Thyroid gland (tissue), 4 donors: ENCODE data around the gene SNAP91. TPM values are rescaled to one million over a fixed set of nuclear protein-coding genes. Genes with fewer than 3 reads are reported as not detected.

Experiments
- DNase-seq, 2 donors: peaks; one replicate each; pipeline ENCODE4 v3.0.0-alpha.2; 2019
- H3K27ac ChIP-seq, 3 donors: fragments of 200-600 bp; sonication (generic); 1 replicate in 2 of 3; 2 replicates in 1 of 3; pipeline ENCODE4 v1.5.1; 2016 to 2019; ENCODE audit warnings: mild to moderate bottlenecking in 1 of 3, moderate library complexity in 1 of 3
- H3K27me3 ChIP-seq: fragments of 200-600 bp; sonication (generic); one replicate; pipeline ENCODE4 v1.5.1; 2019
- H3K36me3 ChIP-seq, 2 donors: fragments of 200-600 bp; sonication (generic); one replicate each; pipeline ENCODE4 v1.5.1; 2016 to 2019
- H3K4me1 ChIP-seq, 2 donors: fragments of 200-600 bp; sonication (generic); one replicate each; pipeline ENCODE4 v1.5.1; 2017 to 2019
- H3K4me3 ChIP-seq, 3 donors: fragments of 200-600 bp; sonication (generic); replicated peaks in 1 of 3; 1 replicate in 2 of 3; 2 replicates in 1 of 3; pipeline ENCODE4 v1.5.1; 2016; ENCODE audit warnings: mild to moderate bottlenecking in 1 of 3
- H3K9me3 ChIP-seq: fragments of 200-600 bp; sonication (generic); one replicate; pipeline ENCODE4 v1.5.1; 2017
- POLR2A ChIP-seq, 2 donors: fragments of 450-650 bp; IDR thresholded peaks; one replicate each; pipeline ENCODE4 v1.6.1; 2017; ENCODE audit warnings: antibody characterized with exemption in 2 of 2, mild to moderate bottlenecking in 2 of 2, moderate library complexity in 1 of 2
- WGBS, 2 donors: methylation state at CpG; one replicate each; pipeline ENCODE4 v1.1.5; 2017; 5-methylcytosine and 5-hydroxymethylcytosine counted together
- intact Hi-C: fragments of 100-400 bp; cut with DNase I; formaldehyde crosslinking; loops from one replicate; pipeline ENCODE4 v1.15.1; 2023
- total RNA-seq, 4 donors: library from RNA; depleted of rRNA; stranded (reverse); fragments of >200 nt; gene quantifications; one replicate each; pipeline ENCODE4 v1.2.3, GENCODE V29; 2016
- TF ChIP-seq, protein P1 (sequence below), 6 experiments: fragments of 200-600 bp in 3 of 6; fragments of 450-650 bp in 3 of 6; sonication (generic) in 3 of 6; IDR thresholded peaks; one replicate each; pipeline ENCODE4 v1.5.1; 2016 to 2019; ENCODE audit warnings: antibody characterized with exemption in 6 of 6, mild to moderate bottlenecking in 2 of 6, inconsistent platforms in 1 of 6, moderate library complexity in 1 of 6

The SNAP91 gene
- total RNA-seq, 4 donors from 2014 or later = 0.50 to 3.4 (median 1.8) TPM

DNA sequence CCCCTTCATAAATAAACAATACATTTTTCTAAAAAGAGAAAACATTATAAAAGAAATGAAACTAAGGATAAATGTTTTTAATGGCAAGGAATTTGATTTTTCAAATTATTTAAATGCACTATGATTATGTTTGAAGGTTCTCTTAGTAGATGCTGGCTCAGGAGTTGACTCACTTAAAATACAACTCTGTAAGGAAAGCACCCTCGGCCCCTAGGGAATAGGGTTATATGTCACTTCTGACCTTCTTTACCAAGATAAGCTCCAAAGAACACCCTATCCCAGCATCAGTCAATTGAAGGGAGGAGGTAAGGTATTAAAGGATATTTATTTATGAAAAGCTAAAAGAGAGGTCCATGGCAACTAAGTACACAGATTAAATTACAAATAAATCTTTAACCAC is 6.8 kb downstream of the SNAP91 start:
- Histone ChIP-seq H3K9me3 (no peaks in the 10 kb centered on the region), H3K36me3 (no peaks in the 10 kb centered on the region), H3K27ac (no peak overlapping the region), H3K27me3 (no peaks in the 10 kb centered on the region), H3K4me3 (no peak overlapping the region), H3K4me1 (no peaks in the 10 kb centered on the region)
- no peak for TF ChIP-seq POLR2A (IDR thresholded peaks at IDR 0.05)
- TF ChIP-seq, protein P1, sequence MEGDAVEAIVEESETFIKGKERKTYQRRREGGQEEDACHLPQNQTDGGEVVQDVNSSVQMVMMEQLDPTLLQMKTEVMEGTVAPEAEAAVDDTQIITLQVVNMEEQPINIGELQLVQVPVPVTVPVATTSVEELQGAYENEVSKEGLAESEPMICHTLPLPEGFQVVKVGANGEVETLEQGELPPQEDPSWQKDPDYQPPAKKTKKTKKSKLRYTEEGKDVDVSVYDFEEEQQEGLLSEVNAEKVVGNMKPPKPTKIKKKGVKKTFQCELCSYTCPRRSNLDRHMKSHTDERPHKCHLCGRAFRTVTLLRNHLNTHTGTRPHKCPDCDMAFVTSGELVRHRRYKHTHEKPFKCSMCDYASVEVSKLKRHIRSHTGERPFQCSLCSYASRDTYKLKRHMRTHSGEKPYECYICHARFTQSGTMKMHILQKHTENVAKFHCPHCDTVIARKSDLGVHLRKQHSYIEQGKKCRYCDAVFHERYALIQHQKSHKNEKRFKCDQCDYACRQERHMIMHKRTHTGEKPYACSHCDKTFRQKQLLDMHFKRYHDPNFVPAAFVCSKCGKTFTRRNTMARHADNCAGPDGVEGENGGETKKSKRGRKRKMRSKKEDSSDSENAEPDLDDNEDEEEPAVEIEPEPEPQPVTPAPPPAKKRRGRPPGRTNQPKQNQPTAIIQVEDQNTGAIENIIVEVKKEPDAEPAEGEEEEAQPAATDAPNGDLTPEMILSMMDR (IDR thresholded peaks at IDR 0.05) = no peak
- intact Hi-C loops = no loop called here
- 68 to 72% methylated on average over 1 of the region's 1 CpG for WGBS, 2 donors
- DNase-seq = no peak

DNA sequence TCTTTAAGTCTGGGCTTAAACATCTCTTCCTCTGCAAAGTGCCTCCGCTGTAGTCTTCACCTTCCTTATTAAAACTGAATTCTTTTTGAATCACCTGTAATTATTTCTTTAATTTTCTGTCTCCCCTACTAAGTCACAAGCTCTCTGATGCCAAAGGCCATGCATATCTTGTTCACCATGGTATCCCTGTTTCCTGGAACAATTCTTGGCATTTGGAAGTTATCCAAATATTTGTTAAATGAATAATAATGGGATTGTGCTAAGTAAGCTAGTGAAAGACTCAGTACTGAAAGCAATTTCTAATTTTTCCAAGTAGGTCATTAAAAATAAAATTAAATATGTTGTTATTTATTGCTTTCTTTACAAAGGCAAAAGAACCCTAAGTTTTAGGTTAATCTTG is 12.2 kb downstream of the SNAP91 start:
- Histone ChIP-seq H3K27me3 (no peaks in the 10 kb centered on the region), H3K27ac (no peak overlapping the region), H3K4me1 (no peaks in the 10 kb centered on the region), H3K36me3 (no peaks in the 10 kb centered on the region), H3K9me3 (no peaks in the 10 kb centered on the region), H3K4me3 (no peak overlapping the region)
- TF ChIP-seq, protein P1 (IDR thresholded peaks at IDR 0.05) = no peak
- TF ChIP-seq POLR2A (IDR thresholded peaks at IDR 0.05) = no peak
- intact Hi-C loops = no loop called here
- WGBS, 2 donors = 48 to 59% methylated on average over 1 of the region's 1 CpG
- no peak for DNase-seq

DNA sequence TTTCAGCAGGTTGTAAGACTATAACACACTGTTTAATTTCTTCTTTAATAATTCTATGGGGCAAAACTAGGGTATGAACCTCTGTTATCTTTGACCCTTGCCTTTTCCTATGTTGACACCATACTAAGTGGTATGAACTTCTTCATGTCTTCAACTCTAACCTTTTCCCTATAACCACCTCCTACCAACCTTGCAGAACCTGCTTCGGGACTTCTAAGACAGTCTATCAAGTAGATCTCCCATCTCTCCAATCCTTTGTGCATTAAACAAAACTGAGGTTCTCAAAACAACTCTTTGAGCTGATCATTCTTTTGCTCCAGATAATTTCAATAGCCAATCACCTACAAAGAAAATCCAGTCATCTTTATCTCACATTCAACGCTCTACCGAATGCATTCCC is 23.4 kb downstream of the SNAP91 start:
- Histone ChIP-seq H3K4me1 (no peaks in the 10 kb centered on the region), H3K9me3 (no peaks in the 10 kb centered on the region), H3K27me3 (no peaks in the 10 kb centered on the region), H3K4me3 (no peak overlapping the region), H3K27ac (no peak overlapping the region), H3K36me3 (no peaks in the 10 kb centered on the region)
- 91 to 95% methylated on average over 3 of the region's 3 CpGs for WGBS, 2 donors
- no peak for TF ChIP-seq POLR2A (IDR thresholded peaks at IDR 0.05)
- TF ChIP-seq, protein P1 (IDR thresholded peaks at IDR 0.05) = no peak
- intact Hi-C loops = no loop called here
- no peak for DNase-seq

DNA sequence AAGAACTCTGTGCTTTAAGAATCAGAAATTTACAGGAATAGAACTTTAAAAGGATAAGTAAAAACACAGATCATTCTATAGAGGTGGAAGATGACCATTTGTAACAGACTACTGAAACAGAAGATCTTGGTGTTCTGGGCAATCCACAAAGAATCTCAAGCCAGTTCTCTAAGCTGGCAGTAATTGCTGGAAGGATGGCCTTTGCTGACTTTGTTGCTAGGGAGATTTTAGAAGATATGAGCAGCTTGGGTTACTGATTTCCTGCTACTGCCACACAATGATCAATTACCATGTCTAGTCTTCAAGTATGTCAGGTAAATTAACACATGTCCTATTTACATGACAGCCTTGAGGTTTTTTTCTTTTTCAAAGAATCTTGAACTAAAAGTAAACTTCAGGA is 31.1 kb downstream of the SNAP91 start:
- Histone ChIP-seq H3K9me3 (no peaks in the 10 kb centered on the region), H3K27me3 (no peaks in the 10 kb centered on the region), H3K4me1 (no peaks in the 10 kb centered on the region), H3K4me3 (no peak overlapping the region), H3K27ac (no peak overlapping the region), H3K36me3 (no peaks in the 10 kb centered on the region)
- DNase-seq = no peak
- intact Hi-C loops = no loop called here
- TF ChIP-seq, protein P1 (IDR thresholded peaks at IDR 0.05) = no peak
- no peak for TF ChIP-seq POLR2A (IDR thresholded peaks at IDR 0.05)

DNA sequence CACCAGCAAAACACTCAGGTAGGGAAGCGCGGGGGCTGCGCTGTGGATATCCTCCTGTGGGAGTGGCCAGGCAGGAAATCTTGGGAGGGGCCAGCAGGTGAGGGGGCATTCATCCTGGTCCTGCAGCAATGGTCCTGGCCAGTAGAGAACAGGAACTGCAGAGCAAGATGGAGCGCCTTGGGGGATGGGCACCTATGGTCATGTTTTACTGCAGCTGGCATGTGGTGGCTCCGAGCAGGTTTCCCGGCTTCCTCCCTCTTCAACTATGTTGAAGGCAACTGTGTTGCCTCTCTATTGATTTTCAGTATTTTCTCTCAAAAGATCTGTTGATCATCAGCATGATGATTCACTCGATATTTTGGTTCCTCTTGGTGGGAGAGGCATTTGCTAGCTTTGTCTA is 70.9 kb downstream of the SNAP91 start:
- Histone ChIP-seq H3K27me3 (no peaks in the 10 kb centered on the region), H3K36me3 (no peaks in the 10 kb centered on the region), H3K27ac (no peak overlapping the region), H3K4me3 (no peak overlapping the region), H3K9me3 (no peaks in the 10 kb centered on the region), H3K4me1 (no peaks in the 10 kb centered on the region)
- no peak for DNase-seq
- WGBS, 2 donors = 93 to 94% methylated on average over 7 of the region's 7 CpGs
- no peak for TF ChIP-seq POLR2A (IDR thresholded peaks at IDR 0.05)
- TF ChIP-seq, protein P1 (IDR thresholded peaks at IDR 0.05) = no peak
- intact Hi-C loops = no loop called here
